GM12878 (cell line): Measurements from ENCODE around the gene FBN3. TPM values are rescaled to one million over a fixed set of nuclear protein-coding genes. Genes with fewer than 3 reads are reported as not detected.

Experiments
- MYB ChIP-seq: fragments of 150-350 bp; IDR thresholded peaks from 2 replicates; pipeline ENCODE4 v1.6.1; 2014; ENCODE audit warnings: mild to moderate bottlenecking, low read depth, low read length, borderline replicate concordance
- PRDM15 ChIP-seq: fragments of 450-650 bp; formaldehyde crosslinking; IDR thresholded peaks from 2 replicates; pipeline ENCODE4 v1.4.0; 2020; ENCODE audit warnings: mild to moderate bottlenecking, moderate library complexity
- ZBTB33 ChIP-seq: fragments of 450-650 bp; IDR thresholded peaks from 2 replicates; pipeline ENCODE4 v1.6.1; 2017; ENCODE audit warnings: mild to moderate bottlenecking
- ZBTB40 ChIP-seq: fragments of 450-650 bp; IDR thresholded peaks from 2 replicates; pipeline ENCODE4 v1.6.1; 2016; ENCODE audit warnings: mild to moderate bottlenecking, moderate library complexity, borderline replicate concordance
- polyA plus RNA-seq, 11 experiments: library from polyadenylated mRNA; depleted of rRNA in 4 of 11; unstranded in 6 of 11; stranded (reverse) in 5 of 11; fragments of >200 nt; fragmentation: Nextera tagmentation in 4 of 11; fragmentation: Illumina TruSeq in 1 of 11; extraction: Ambion mirVana in 4 of 11; extraction: Trizol in 1 of 11; gene quantifications; 1 replicate in 1 of 11; 2 replicates in 10 of 11; pipeline versions ENCODE4 v1.2.1 to v1.2.3, GENCODE V29; 2011 to 2016; ENCODE audit warnings: inconsistent platforms in 2 of 11, missing spikeins in 2 of 11, low read depth in 1 of 11
- total RNA-seq, 4 experiments: library from RNA; depleted of rRNA in 3 of 4; stranded (reverse); fragments of >200 nt in 3 of 4; fragmentation: Illumina TruSeq in 1 of 4; extraction: Trizol in 1 of 4; gene quantifications; 2 replicates each; pipeline versions ENCODE4 v1.2.1 to v1.2.3, GENCODE V29; 2013 to 2021

FBN3 gene
- total and polyA plus RNA-seq, 10 of the 15 experiments (the other 5 are each of a cell fraction or from before 2014, with no cell fraction given): 0.05 TPM; not detected in 9

DNA sequence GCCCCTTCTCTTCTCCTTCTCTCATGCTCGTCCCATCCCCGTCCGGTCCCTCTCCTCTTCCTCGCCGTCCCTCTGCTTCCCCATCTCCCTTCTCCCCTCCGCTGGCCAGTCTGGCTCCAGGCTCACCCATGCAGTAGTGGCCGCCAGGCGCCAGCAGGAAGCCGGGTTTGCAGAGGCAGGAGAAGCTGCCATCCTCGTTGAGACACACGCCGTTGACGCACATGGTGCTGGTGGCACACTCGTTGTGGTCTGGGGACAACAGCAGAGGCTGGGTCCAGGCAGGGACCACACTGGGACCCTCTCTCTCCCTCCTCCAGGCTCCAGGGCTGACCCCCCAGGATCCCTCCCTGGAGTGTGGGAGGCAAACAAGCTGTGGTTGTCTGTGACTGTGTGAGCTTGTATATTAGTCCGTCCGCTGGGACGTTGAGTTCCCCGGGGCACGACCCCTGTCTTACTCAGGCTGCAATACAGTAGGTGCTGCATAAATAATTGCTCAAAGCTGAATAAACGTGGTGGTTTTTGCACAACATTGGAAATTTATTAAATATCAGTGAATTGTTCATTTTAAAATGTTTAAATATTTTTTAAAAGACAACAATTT is 16.4 kb downstream of the FBN3 start (continued):
- no peak for TF ChIP-seq MYB
- no peak for TF ChIP-seq ZBTB33
- no peak for TF ChIP-seq ZBTB40
- TF ChIP-seq PRDM15 (CRISPR knock-in tag): no peak
- TF ChIP-seq, all 136 proteins: peak for 0
